IPS-NIHi7 (cell line): ENCODE measurements around the gene AHDC1.

Source experiments
- DNase-seq: peaks from one replicate; pipeline ENCODE4 v3.0.0; 2012; ENCODE audit warnings: mixed read lengths; ENCODE audit errors: extremely low spot score

Gene AHDC1

DNA sequence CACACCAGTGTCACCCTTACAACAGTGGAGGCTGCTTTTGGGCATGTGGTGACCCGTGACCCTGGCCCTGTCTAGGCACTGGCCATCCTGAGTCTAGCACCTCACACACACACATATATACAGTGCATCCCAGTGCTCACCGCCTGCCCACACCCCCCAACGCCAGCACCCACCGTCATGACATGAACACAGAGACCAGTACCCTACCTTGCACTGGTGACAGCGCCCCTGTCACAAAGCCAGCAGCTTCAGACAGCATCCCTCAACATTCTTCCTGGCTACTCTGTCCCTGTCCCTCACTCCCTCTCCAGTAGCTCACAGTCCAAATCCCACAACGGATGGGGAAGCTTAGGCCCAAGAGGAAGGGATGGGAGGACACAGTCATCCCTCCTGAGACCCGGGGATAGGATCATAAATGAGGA, 27.1 kb downstream of the AHDC1 start:
- DNase-seq = no peak

DNA sequence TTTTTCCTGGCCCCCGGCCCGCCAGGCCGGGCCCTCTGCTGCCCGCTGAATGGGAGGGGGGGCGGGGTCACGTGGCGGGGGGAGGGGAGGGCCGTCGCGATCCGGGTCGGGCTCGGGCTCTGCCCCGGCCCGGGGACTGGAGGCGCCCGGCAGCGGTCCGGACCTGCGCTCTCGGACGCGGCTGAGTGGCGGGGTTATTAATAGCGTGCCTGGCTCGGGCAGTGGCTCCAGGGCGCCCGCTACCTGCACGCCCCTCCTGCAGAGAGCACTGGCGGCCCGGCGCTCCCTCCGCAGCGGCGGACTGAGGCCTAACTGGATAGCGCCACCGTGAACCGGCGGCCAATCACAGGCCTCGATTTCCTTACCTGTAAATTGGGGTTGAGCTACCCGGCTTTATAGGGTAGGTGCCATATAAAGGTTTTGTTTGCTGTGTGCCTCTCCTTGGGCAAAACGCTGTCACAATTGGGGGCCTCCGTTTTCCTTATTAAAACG, 28.1 kb downstream of the AHDC1 start:
- peak; percentile 81 for DNase-seq

DNA sequence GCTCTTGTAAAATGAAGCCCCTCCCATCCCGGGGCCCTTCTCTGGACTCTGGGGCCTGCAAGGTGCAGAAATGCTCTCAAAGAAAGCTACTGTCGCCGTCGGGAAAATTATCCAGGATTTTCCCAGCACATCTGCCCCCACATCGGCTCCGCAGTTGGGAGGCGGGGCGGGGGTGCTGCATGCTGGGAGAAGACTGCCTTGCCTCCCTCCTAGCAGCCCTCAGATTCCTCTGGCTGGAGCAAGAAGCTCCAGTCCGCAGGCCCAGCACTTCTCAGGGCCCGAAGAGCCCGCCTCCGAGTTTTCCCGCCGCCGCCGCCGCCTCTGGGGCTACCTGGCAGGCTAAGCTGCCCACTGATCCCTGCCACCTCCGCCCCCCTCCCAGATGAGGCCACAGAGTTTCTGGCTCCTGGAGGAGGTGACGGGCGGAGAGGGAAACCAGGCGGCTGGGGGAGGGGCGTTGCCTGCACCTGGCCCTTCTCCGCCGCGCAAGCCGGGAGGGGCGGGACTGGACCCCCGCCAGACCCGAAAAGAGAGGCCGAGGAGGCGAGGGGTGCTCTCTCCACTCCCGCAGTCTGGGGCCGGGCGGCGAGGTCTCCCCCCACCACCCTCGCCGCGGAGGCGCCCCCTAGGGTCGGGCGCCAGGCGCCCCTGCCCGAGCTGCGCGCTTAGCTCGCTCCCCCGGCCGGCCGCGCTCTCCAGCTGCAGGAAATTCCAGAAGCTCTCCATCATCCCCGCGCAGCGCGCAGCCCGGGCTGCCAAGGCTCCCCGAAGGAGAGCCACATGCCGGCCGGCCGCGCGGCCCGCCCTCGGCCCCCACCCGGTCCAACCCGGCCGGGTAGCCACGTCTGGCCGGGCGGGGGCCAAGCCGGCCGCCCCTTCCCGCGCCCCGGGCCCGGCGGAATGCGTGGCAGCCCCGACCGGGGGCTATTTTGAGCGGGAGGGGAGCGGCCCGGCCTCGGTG, 28.8 kb downstream of the AHDC1 start:
- peak; percentile 79 for DNase-seq

DNA sequence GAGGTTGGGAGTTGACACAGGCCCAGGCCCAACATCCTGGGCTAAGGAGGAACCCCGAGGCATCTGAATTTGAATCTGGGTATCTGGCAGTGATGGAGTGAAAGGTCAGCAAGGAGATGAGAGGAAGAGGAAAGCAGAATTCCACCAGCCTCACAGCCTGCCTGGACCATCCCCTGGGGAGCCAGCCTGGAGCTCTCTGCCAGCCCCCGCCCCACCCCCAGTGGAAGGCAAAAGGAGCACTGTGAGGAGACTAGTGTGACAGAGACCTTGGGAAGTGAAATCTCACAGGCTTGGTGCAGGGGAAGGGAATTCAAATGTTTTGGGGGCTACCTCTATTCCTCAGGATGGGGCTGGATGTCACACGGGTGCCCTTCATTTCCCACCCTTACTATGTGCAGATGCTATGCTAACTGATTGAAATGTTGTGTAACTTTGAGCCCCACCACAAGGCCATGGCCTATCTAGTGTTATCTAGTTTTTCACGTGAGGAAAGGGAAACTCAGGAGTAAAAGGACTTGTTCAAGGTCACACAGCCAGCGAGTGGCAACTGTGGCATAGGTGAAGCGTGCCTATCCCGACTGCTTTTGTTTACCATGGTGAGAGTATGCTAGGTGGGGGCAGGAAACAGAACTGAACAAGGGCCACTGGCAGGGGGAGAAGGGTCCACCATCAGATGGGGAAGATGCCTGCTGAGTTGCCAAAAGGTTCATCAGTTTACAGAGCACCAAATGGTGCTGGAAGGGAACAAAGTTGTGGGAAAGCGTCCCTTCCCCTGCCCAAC, 29.8 kb downstream of the AHDC1 start:
- no peak for DNase-seq

DNA sequence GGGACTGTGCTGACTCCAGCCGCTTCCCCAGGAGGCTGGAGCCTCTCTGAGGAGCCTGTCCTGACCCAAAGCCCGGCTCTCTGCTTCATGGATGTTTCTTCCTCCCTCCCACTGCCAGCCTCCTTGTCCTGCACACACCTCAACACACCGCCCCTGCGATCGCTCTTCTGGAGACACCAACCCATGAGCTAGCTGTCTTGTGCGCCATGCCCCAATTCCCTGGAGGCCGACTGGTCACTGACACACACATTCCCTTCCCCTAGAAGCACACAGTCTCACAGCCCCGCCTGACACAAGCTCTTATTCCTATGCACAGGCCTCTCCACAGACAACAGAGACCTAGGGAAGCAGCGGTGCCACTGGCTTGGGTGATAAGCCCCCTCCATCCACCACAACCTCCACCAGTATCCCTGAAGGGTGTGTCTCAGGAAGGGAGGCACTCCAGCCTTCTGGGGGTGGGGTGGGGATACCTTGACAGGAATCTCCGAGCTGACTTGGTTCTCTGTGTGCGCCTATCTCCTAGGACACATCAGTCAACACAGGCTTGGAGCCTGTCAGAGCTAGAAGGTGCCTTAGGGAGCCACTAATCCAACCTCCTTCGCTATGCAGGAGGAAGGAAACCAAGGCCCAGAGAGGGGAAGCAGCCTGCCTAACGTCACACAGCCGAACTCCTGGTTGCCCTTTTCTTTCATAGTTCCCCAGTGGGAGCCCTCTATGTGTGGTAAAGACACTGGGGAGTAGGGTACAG, 31.1 kb downstream of the AHDC1 start:
- DNase-seq = no peak

DNA sequence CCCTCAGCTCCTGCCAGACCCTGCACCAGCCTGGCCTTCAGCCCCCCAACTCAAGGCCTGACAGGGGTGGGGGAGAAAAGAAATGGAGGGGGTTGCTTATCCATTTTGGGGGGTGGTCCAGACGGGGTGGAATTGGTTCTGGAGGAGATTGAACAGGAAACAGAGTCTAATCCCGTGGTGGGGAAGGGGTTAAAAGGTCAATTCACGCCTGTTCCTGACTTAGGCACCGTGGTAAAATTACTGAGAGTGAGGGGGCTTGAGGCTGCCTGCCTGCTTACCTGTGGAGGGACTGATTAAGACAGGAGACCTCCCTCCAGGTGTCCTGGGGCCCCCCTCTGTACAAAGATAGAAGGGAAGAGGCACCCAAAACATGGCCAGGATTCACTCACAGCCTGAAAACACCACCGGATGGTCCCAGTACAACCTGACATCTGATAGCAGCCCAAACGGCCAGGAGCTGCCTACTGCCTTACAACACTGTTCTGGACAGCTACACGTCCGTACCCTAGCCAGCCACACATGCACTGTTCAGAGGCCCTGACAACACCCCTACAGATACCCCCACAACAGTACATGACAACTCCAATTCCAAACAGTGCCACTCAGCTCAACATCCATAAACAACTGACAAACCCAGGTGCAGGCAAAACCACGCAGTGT, 31.8 kb downstream of the AHDC1 start:
- DNase-seq = no peak

DNA sequence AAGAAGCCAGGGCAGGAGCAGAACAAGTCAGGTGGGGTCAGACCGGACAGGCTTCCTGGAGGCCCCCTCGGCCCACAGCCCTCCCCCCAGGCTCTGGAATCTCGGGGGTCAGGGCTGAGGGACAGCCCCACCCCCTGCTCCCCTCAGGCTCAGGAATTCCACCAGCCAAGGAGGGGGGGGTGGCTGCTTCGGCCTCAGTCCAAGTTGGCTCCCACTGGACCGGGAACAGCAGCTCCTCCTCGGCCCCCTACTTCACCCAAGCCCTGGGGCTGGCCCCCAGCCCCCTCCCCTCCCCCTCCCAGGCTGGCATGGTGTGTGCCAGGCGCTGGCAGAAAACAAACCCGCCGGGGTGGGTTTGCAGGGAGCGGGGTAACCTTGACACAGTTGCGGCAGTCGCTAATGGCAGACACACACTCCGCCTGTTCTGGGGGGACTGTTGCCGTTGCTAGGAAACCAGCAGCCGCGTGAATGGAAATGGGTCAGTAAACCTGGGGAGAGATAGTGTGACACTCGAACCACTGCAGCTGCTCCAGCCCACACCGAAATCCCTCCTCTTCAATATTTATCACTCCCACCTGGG, 32.4 kb downstream of the AHDC1 start:
- DNase-seq = no peak

DNA sequence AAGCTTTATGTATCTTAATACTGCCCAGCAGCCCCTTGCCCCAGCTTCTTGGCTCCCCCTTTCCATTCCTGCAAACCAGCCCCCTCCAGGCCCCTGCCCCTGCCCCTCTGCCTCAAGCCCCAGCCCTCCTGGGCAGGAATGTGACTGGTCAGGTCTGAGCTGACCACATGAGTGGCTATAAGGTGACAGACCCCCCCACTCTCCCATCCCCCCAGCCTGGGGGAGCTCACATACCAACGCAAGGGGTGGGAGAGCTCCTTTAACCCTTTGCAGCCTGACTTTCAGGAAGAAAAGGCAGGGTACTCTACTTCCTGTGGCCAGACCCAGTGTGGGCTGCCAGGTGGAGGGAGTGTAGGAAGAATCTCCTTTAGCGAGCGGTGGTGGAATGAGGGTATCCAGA, 33.2 kb downstream of the AHDC1 start:
- no peak for DNase-seq

DNA sequence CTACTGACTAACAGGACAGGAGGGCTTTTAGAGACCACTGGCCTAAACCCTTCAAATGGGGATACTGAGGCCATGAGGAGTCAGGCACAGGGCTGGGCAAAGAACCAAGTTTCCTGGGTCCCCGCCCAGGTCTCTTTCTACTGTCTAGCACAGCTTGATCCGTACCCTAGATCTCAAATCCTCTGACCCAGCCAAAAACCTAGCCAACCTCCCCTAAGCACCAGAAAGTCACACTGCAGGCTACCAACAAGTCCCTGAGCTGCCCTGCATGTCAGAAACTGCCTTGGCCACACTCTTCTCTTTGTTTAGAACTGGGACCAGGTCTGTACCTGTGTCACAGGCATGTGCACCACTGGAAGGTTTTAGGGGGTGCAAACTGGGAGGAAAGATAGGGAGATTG, 33.6 kb downstream of the AHDC1 start:
- DNase-seq = no peak

DNA sequence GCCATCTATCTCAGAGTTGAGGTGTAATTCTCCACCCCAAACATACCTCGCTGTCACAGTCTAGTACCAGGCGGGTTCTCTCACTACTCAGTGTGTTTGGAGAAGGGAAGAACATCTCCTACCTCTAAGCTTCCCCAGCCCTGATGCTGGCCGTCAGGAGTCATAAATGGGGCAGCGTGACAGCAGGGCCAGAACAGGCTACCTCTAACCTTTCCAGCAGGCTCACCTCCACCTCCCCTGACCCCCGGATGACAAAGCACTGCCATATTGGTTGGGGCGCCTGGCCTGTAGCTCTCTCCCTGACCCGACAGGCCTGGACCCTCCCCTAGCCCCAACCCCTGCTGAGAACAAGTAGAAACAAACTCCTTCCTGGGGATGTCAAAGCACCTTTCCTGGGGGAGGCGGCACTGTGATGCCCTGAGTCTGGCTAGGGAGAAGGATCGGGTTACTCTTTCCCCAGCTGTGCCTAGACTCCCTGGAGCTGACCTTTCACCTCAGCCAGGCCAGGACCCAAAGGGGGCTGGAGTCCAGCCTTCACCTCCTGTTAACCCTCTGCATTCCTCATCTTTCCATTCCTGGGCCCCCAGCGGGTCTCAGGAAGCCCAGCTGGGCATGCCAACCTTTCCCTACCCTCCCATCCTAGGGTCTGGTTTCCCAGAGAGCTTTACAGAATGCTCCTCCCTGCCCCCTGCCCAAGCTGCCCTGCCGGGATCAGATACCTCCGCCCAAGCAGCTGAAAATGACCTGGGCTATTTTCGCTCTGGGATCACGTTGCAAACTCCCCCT, 34.2 kb downstream of the AHDC1 start:
- no peak for DNase-seq

DNA sequence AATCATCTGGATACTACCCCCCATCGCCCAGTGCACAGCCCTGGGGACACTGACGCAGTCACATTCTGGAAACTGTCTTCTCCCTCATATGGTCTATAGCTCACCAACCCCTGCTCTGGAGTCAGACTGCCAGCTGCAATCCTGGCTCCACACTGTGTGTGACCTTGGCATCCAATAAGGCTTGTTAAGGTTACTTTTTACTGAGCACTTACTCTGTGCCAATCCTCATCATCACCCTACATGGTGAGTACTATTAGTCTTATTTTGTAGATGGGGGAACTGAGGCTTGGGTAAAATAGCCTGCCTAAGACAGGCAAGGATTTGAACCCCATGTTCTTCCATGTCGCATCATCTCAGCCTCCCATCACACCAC, 34.9 kb downstream of the AHDC1 start:
- no peak for DNase-seq

DNA sequence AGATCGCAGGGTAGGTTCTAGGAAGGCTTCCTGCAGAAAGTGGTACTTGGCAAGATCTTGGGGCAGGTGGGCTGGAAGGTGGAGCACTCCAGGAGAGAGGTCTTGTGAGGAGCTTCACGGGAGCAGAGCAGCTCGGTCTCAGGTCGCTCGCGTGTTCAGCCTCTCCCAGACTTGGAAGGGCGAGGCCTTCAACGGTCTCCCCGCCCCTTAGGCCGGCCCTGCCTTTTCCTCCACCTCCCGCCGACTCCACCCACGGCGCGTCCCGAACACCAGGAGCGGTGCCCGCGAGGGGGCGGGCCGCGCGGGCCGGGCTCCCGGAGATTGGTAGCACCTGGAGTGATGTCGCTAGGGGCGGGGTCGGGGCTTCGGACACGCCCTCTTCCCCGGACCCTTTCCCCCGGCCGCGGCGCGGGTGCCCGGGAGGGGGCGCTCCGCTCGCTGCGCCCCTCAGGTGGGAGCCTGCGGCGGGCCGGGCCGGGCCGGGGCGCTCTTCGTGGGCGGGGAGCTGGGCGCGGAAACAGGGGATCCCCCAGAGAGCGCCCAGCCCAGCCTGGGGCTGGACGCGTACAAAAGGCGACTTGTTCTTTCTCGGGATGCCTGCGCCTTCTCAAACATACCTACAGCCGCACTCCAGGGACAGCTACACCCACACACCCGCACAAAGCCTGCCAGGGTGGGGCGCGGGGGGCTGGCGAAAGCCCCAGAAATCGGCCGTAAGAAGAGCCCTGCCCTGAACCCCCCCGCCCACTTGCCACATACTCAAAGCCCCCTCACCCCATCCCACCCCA, 35.5 kb downstream of the AHDC1 start:
- peak; percentile 93 for DNase-seq

DNA sequence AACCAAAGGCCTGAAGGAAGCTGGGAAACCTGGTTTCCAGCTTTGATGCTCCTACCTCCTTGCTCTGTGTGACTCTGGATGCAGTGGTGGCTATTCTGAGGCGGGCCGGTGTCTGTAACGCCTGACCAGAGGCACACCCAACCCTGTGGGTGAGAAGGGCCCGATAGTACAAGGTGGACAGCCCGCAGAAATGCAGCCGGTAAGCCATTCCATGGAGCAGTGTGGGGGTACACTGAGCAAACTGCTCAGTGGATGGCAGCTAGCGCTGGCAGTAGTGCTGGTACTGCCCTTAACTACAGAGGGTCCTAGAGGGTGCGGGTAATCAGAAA, 36.0 kb downstream of the AHDC1 start:
- DNase-seq = no peak

DNA sequence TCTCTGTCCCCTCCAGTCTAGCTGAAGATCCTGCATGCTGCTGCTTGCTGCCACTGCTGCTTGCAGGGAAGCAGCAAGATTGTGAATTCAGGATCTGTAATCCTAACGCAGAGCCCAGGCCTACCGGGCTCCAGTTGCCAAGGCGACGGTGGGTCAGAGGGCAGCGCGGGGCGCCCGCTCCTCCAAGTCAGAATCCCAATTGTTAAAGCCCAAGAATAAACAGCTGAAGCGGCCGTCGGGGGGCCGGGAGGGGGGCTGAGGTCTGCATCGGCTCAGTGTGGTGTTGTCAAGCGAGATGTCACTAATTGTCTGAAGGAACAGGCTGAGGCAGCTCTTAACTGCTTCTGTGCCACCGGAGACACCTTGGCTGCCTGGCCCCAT, 36.8 kb downstream of the AHDC1 start:
- DNase-seq = no peak

DNA sequence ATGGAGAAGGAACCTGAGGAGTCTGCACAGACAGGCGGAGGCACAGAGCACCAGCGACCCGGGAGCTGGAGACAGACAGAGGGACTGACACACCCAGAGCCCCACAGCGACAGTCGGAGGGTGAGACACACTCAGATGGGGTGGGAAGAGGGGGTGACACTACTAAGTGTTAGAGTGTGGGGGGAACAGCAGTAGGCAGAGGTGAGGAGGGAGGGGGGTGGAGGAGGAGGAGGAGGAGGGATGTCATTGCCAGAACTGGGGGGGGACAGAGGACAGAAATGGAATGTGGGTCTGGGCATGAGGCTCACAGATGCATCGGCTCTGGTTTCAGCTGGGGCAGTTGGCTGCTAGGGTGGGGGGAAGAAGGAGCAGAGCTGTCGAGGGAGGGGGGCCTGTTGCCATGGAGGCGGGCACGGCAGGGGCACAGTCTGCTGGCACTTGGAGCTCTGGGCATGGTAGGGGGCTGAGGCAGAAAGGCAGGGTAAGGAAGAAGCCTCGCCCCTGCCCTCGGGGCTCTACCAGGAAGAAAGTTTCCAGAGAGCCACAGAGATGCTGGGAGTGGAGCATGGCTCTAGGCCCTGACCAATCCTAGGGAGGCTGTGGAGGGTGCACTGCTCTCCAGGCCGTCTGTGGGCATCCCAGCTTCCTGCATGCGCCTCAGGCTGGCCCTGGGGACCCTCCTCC, 37.3 kb downstream of the AHDC1 start:
- no peak for DNase-seq

DNA sequence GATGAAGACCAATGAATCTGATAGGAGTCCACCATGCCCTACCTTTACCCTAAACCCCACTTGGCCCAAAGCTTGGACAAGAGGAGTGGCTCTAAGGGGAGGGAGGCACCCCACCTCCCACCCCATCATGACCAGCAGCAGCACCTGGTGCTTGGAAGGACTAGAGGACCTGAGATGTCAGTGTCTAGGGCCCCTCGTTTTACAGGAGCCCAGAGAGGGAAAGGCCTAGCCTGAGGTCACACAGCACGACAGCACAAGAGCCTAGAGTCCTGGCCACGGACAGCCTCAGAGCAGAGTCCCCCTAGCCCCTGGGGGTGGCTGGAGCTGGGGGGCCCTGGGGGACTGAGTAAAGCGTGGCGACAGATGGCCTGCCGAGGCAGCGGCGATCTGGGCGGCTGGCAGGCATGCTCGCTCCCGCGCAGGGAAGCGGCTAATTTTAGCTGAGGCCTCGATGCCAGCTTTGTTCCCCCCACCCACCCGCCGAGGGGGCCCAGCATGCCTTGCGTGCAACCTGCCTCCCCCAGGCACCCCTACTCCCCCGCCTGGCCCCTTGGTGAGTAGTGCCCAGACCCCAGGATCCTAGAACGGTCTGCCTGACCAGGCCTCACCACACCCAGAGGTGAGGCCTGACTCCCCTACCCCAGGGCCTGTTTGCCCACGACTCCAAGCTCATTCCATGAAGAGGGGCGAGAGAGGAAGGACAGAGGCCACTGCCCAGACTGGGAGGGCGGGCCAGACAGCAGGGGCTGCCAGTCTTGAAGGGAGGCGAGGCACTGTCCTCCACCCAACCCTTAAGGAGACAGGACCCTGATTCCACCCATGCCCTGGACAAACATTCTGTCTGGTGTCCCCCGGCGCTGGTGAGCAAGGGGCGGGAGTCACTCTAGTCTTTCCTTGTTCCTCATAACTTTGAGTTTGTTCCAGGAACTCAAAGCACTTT, 39.0 kb downstream of the AHDC1 start:
- no peak for DNase-seq

DNA sequence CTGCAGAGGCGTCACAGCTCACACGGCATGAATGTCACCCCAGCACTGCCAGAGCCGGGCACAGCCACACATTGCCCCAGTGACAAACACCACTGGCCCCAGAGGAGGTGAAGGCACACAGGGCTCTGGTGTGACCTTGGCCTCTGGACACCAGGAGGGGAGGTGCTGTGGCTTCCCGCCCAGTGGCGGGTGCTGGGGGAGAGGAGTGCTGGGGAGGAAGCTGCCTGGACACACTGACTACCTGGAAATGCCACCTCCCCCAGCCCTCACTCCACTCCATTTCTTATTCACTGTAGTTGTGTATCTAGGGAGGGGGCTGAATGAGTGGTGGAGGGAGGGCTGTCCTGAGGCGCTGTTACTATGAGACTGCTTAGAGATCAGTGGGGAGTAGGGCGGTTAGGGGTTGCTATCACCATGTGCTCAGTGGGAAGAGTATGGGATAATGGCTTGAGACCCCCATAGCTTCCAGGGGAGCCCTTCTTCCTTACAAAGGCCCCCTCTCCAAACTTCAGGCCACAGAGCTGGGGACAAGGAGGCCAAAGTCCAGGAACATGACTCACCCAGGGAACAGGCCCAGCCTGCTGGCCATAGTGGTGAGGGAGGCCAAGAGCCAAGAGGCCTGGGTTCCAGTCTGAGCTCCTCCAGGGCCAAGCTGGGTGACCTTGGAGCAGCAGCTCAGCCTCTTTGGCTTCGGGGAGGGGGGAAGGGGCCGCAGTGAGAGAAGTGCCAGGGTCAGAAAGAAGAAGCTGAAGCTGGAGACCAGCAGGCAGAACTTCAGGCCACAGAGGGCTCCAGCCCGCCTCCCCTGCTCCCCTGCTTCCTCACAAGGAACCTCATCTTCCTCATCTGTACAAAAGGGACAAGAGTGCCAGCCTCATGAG, 40.1 kb downstream of the AHDC1 start:
- DNase-seq = no peak
